Spleen (tissue), 7 donors: ENCODE data around the gene FAM222B.

Experiments
- POLR2A ChIP-seq, 3 donors: fragments of 450-650 bp; IDR thresholded peaks; one replicate each; pipeline ENCODE4 v1.5.1; 2017; ENCODE audit warnings: antibody characterized with exemption in 3 of 3, mild to moderate bottlenecking in 1 of 3
- POLR2AphosphoS5 ChIP-seq, 3 donors: sonication (generic); formaldehyde crosslinking; IDR thresholded peaks; one replicate each; pipeline ENCODE4 v1.5.1; 2017; ENCODE audit warnings: antibody characterized with exemption in 3 of 3
- TF ChIP-seq, protein P1 (sequence below), 11 experiments: fragments of 200-600 bp in 7 of 11; fragments of 450-650 bp in 4 of 11; sonication (generic) in 4 of 11; IDR thresholded peaks in 8 of 11; conservative IDR thresholded peaks in 3 of 11; 1 replicate in 7 of 11; 2 replicates in 4 of 11; pipeline versions ENCODE4 v1.4.0 to v1.8.0; 2016 to 2021; ENCODE audit warnings: antibody characterized with exemption in 11 of 11, inconsistent platforms in 4 of 11, mild to moderate bottlenecking in 1 of 11
- donor health status: DM: no; HTN: no; CAD: no; lungs with moderate emphysema.
- donor health status: DM: no; HTN: no; CAD: no.
- donor health status: DM: no; HTN: no; CAD: no.

DNA sequence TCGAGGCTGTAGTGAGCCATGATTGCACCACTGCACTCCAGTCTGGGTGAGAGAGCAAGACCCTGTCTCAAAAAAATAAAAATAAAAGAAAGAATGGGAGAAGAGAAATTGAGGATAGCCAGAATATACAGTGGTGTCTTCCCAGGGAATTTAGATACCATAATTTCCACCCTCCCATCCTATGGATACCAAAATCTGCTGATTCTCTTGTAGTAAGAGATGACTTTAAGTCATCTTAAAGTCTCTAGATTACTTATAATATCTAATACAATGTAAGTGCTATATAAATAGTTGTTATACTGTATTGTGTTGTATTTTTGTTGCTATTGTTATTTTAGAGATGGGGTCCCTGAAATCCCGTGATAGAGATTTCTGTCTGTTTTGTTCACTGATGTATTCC, 10.7 kb upstream of the FAM222B start:
- TF ChIP-seq, protein P1, sequence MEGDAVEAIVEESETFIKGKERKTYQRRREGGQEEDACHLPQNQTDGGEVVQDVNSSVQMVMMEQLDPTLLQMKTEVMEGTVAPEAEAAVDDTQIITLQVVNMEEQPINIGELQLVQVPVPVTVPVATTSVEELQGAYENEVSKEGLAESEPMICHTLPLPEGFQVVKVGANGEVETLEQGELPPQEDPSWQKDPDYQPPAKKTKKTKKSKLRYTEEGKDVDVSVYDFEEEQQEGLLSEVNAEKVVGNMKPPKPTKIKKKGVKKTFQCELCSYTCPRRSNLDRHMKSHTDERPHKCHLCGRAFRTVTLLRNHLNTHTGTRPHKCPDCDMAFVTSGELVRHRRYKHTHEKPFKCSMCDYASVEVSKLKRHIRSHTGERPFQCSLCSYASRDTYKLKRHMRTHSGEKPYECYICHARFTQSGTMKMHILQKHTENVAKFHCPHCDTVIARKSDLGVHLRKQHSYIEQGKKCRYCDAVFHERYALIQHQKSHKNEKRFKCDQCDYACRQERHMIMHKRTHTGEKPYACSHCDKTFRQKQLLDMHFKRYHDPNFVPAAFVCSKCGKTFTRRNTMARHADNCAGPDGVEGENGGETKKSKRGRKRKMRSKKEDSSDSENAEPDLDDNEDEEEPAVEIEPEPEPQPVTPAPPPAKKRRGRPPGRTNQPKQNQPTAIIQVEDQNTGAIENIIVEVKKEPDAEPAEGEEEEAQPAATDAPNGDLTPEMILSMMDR (IDR thresholded peaks at IDR 0.05 in 8 of 11, conservative IDR thresholded peaks at IDR 0.05 in 3 of 11), result no peak
- TF ChIP-seq POLR2A (IDR thresholded peaks at IDR 0.05) (no peak), POLR2AphosphoS5 (IDR thresholded peaks at IDR 0.05) (no peak)
